Natural killer cell (primary cell): Measurements from ENCODE around the gene CCDC201. TPM values are rescaled to one million over a fixed set of nuclear protein-coding genes. Genes with fewer than 3 reads are reported as not detected.
"Not testable (repeated sequence)": the region's sequence is repeated elsewhere in the genome, so short reads cannot be mapped to it uniquely, and the experiment has no call there.

ENCODE experiments used
- ATAC-seq, 3 donors: fragments of 150-1000 bp in 2 of 3; fragments of 200-7000 bp in 1 of 3; cut with Tn5 transposase; 1 replicate in 1 of 3; 2 replicates in 2 of 3; pipeline ENCODE4 v1.10.0; 2021; ENCODE audit warnings: mild to moderate bottlenecking in 2 of 3, moderate library complexity in 2 of 3
- DNase-seq, 2 donors: peaks; one replicate each; pipeline versions ENCODE4 v3.0.0 to v3.0.0-alpha.2; 2013 to 2021; ENCODE audit warnings: mixed read lengths in 1 of 2
- H3K27ac ChIP-seq: one replicate; pipeline ENCODE4 v1.5.1; 2013; ENCODE audit warnings: mild to moderate bottlenecking, low read length
- H3K27me3 ChIP-seq: one replicate; pipeline ENCODE4 v1.6.1; 2013; ENCODE audit warnings: low read length; ENCODE audit not compliant: control insufficient read depth, insufficient read depth
- H3K36me3 ChIP-seq: one replicate; pipeline ENCODE4 v1.6.1; 2013; ENCODE audit warnings: low read length; ENCODE audit not compliant: control insufficient read depth, insufficient read depth
- H3K4me1 ChIP-seq: one replicate; pipeline ENCODE4 v1.6.1; 2013; ENCODE audit warnings: low read length; ENCODE audit not compliant: control insufficient read depth, insufficient read depth
- H3K4me3 ChIP-seq: one replicate; pipeline ENCODE4 v1.5.1; 2013; ENCODE audit warnings: low read length
- H3K9me3 ChIP-seq: one replicate; pipeline ENCODE4 v1.6.1; 2013; ENCODE audit warnings: low read length; ENCODE audit not compliant: control insufficient read depth, insufficient read depth
- H3K27ac Mint-ChIP-seq, 2 donors: one replicate each; pipeline ENCODE4 v1.8.0; 2022; ENCODE audit warnings: mild to moderate bottlenecking in 2 of 2, mixed read lengths in 2 of 2, moderate library complexity in 1 of 2
- H3K27me3 Mint-ChIP-seq, 2 donors: one replicate each; pipeline ENCODE4 v1.8.0; 2022; ENCODE audit warnings: low read depth in 2 of 2, mixed read lengths in 2 of 2
- H3K36me3 Mint-ChIP-seq: one replicate; pipeline ENCODE4 v1.8.0; 2022; ENCODE audit warnings: mixed read lengths
- H3K4me1 Mint-ChIP-seq, 2 donors: one replicate each; pipeline ENCODE4 v1.8.0; 2022; ENCODE audit warnings: mixed read lengths in 2 of 2
- H3K4me3 Mint-ChIP-seq: one replicate; pipeline ENCODE4 v1.8.0; 2022; ENCODE audit warnings: mild to moderate bottlenecking, moderate library complexity, mixed read lengths
- H3K9me3 Mint-ChIP-seq, 2 donors: one replicate each; pipeline ENCODE4 v1.8.0; 2022; ENCODE audit warnings: mixed read lengths in 2 of 2
- CTCF ChIP-seq: fragments of 200-600 bp; IDR thresholded peaks from one replicate; pipeline ENCODE4 v1.8.0; 2022; ENCODE audit warnings: antibody characterized with exemption
- WGBS: methylation state at CpG from one replicate; pipeline ENCODE4 v1.1.7; 2013; ENCODE audit warnings: missing lambda C conversion rate; ENCODE audit not compliant: insufficient coverage; 5-methylcytosine and 5-hydroxymethylcytosine counted together
- intact Hi-C: fragments of 100-400 bp; cut with micrococcal nuclease; formaldehyde crosslinking; loops from one replicate; pipeline ENCODE4 v1.14.2; 2022
- total RNA-seq, 4 donors: library from RNA; stranded (reverse); fragments of 120-200 nt in 1 of 4; gene quantifications; one replicate each; pipeline versions ENCODE4 v1.2.3 to v1.2.4, GENCODE V29; 2013 to 2022

CCDC201 gene
- total RNA-seq, 3 donors from 2014 or later (not counting 1 experiment from before 2014, with no cell fraction given): not detected

- Mint-ChIP-seq H3K9me3 (no peaks in the 10 kb centered on the region), H3K4me1 (no peaks in the 10 kb centered on the region), H3K4me3 (no peak overlapping the region), H3K36me3 (no peaks in the 10 kb centered on the region), H3K27ac (no peak overlapping the region), H3K27me3 (peaks cover 0 to 13% of the 10 kb centered on the region in 2 donors)
- Histone ChIP-seq H3K9me3 (no peaks in the 10 kb centered on the region), H3K4me1 (no peaks in the 10 kb centered on the region), H3K36me3 (no peaks in the 10 kb centered on the region), H3K27me3 (no peaks in the 10 kb centered on the region), H3K4me3 (no peak overlapping the region), H3K27ac (no peak overlapping the region)
- intact Hi-C loops: no loop called here
- WGBS: 80% methylated on average over 2 of the region's 2 CpGs
- DNase-seq (no peak), ATAC-seq (no peak)
- no peak for TF ChIP-seq CTCF
These were observed 5.4 kb downstream of the CCDC201 start for GRCh38 chr7:45867471-45867870.

- no peak for TF ChIP-seq CTCF
- intact Hi-C loops: no loop called here
- H3K4me3 Mint-ChIP-seq: no peak overlapping the region
- no peak for ATAC-seq
- H3K4me1 Mint-ChIP-seq: no peaks in the 10 kb centered on the region
- WGBS: 80% methylated on average over 12 of the region's 13 CpGs
- H3K27me3 ChIP-seq: no peaks in the 10 kb centered on the region
- H3K36me3 ChIP-seq: no peaks in the 10 kb centered on the region
- H3K27ac ChIP-seq: no peak overlapping the region
- no peak for DNase-seq
- no peaks in the 10 kb centered on the region for H3K9me3 ChIP-seq
- H3K9me3 Mint-ChIP-seq: no peaks in the 10 kb centered on the region
- H3K4me3 ChIP-seq: no peak overlapping the region
- peaks cover 10% of the 10 kb centered on the region in 2 donors for H3K27me3 Mint-ChIP-seq
- H3K36me3 Mint-ChIP-seq: no peaks in the 10 kb centered on the region
- H3K4me1 ChIP-seq: no peaks in the 10 kb centered on the region
- no peak overlapping the region for H3K27ac Mint-ChIP-seq
These were observed 7.1 kb downstream of the CCDC201 start for GRCh38 chr7:45865594-45866410.

- Histone ChIP-seq H3K27me3 (peaks cover 2% of the 10 kb centered on the region), H3K36me3 (no peaks in the 10 kb centered on the region), H3K4me3 (no peak overlapping the region), H3K9me3 (no peaks in the 10 kb centered on the region), H3K27ac (no peak overlapping the region), H3K4me1 (no peaks in the 10 kb centered on the region)
- ATAC-seq: no peak
- Mint-ChIP-seq H3K27me3 (peaks cover 7 to 10% of the 10 kb centered on the region in 2 donors), H3K9me3 (no peaks in the 10 kb centered on the region), H3K4me3 (no peak overlapping the region), H3K36me3 (no peaks in the 10 kb centered on the region), H3K4me1 (no peaks in the 10 kb centered on the region), H3K27ac (no peak overlapping the region)
- 74% methylated on average over 9 of the region's 9 CpGs for WGBS
- TF ChIP-seq CTCF: no peak
- intact Hi-C loops: no loop called here
- no peak for DNase-seq
These were observed 9.2 kb downstream of the CCDC201 start for GRCh38 chr7:45863715-45864114.

- H3K4me1 ChIP-seq, H3K27me3 ChIP-seq, H3K4me3 Mint-ChIP-seq, H3K36me3 ChIP-seq, H3K4me3 ChIP-seq, intact Hi-C loops, H3K27ac ChIP-seq, H3K36me3 Mint-ChIP-seq, H3K9me3 Mint-ChIP-seq, H3K27ac Mint-ChIP-seq, ATAC-seq, H3K9me3 ChIP-seq, DNase-seq: not testable (repeated sequence)
- WGBS: 90% methylated on average over 1 of the region's 4 CpGs
- Mint-ChIP-seq H3K27me3 (peaks cover 7 to 13% of the 10 kb centered on the region in 2 donors), H3K4me1 (peaks cover 6 to 10% of the 10 kb centered on the region in 2 donors)
These were observed 16.0 kb downstream of the CCDC201 start for GRCh38 chr7:45856888-45857287.

GRCh38 chr7:45855680-45856079, 17.2 kb downstream of the CCDC201 start:
- H3K36me3 ChIP-seq, intact Hi-C loops: not testable (repeated sequence)

GRCh38 chr7:45853491-45853890, 19.4 kb downstream of the CCDC201 start:
- H3K4me3 Mint-ChIP-seq, H3K4me1 ChIP-seq, intact Hi-C loops: not testable (repeated sequence)

More at GRCh38 chr7:45855680-45856079, 17.2 kb downstream of the CCDC201 start:
- H3K9me3 Mint-ChIP-seq, H3K27ac Mint-ChIP-seq, DNase-seq, H3K4me3 ChIP-seq, ATAC-seq, H3K27me3 ChIP-seq, H3K36me3 Mint-ChIP-seq, H3K9me3 ChIP-seq, H3K4me1 ChIP-seq, H3K4me3 Mint-ChIP-seq, H3K27ac ChIP-seq: not testable (repeated sequence)
- peaks cover 0 to 13% of the 10 kb centered on the region in 2 donors for H3K27me3 Mint-ChIP-seq
- peaks cover 6 to 10% of the 10 kb centered on the region in 2 donors for H3K4me1 Mint-ChIP-seq
- WGBS: 45% methylated on average over 3 of the region's 3 CpGs

More at GRCh38 chr7:45853491-45853890, 19.4 kb downstream of the CCDC201 start:
- not testable (repeated sequence) for DNase-seq, H3K36me3 ChIP-seq, H3K9me3 Mint-ChIP-seq, H3K27me3 ChIP-seq, ATAC-seq, H3K9me3 ChIP-seq, H3K4me3 ChIP-seq, H3K27ac Mint-ChIP-seq, H3K27ac ChIP-seq, H3K36me3 Mint-ChIP-seq
- 82% methylated on average over 8 of the region's 8 CpGs for whole genome bisulfite sequencing
- H3K27me3 Mint-ChIP-seq: peaks cover 0 to 13% of the 10 kb centered on the region in 2 donors
- peaks cover 6 to 10% of the 10 kb centered on the region in 2 donors for H3K4me1 Mint-ChIP-seq
